ENCODE results near the gene JAML.

Gene JAML

GRCh38 chr11:118216621-118217481 is 8.0 kb downstream of the JAML start:
- DNase-seq (ENCODE audit: low read depth in 2 of 2, low spot score in 1 of 2): peak in 1 of 2 donors; percentile 40

- no peak for DNase-seq (ENCODE audit: low read depth in 2 of 2, low spot score in 1 of 2)
Observed at GRCh38 chr11:118215765-118216164, 9.0 kb downstream of the JAML start.

GRCh38 chr11:118215262-118215661 is 9.5 kb downstream of the JAML start:
- DNase-seq (ENCODE audit: low read depth in 2 of 2, low spot score in 1 of 2): no peak

- DNase-seq (ENCODE audit: low read depth in 2 of 2, low spot score in 1 of 2): no peak
Observed at GRCh38 chr11:118214210-118214914, 10.4 kb downstream of the JAML start.

- DNase-seq (ENCODE audit: low read depth in 2 of 2, low spot score in 1 of 2): no peak
Observed at GRCh38 chr11:118213781-118214180, 11.0 kb downstream of the JAML start.

GRCh38 chr11:118213201-118213600 is 11.6 kb downstream of the JAML start:
- no peak for DNase-seq (ENCODE audit: low read depth in 2 of 2, low spot score in 1 of 2)

GRCh38 chr11:118212781-118213191 is 12.0 kb downstream of the JAML start:
- no peak for DNase-seq (ENCODE audit: low read depth in 2 of 2, low spot score in 1 of 2)

- no peak for DNase-seq (ENCODE audit: low read depth in 2 of 2, low spot score in 1 of 2)
Observed at GRCh38 chr11:118212131-118212725, 12.6 kb downstream of the JAML start.

GRCh38 chr11:118211006-118211405 is 13.8 kb downstream of the JAML start:
- no peak for DNase-seq (ENCODE audit: low read depth in 2 of 2, low spot score in 1 of 2)

- DNase-seq (ENCODE audit: low read depth in 2 of 2, low spot score in 1 of 2): no peak
Observed at GRCh38 chr11:118210323-118210722, 14.5 kb downstream of the JAML start.

GRCh38 chr11:118209033-118209432 is 15.8 kb downstream of the JAML start:
- DNase-seq (ENCODE audit: low read depth in 2 of 2, low spot score in 1 of 2): no peak

GRCh38 chr11:118207079-118207478 is 17.7 kb downstream of the JAML start:
- no peak for DNase-seq (ENCODE audit: low read depth in 2 of 2, low spot score in 1 of 2)

- DNase-seq (ENCODE audit: low read depth in 2 of 2, low spot score in 1 of 2): no peak
Observed at GRCh38 chr11:118206391-118207031, 18.3 kb downstream of the JAML start.

GRCh38 chr11:118205606-118206378 is 19.0 kb downstream of the JAML start:
- no peak for DNase-seq (ENCODE audit: low read depth in 2 of 2, low spot score in 1 of 2)

GRCh38 chr11:118202599-118203422 is 22.0 kb downstream of the JAML start:
- peak in 1 of 2 donors; percentile 55 for DNase-seq (ENCODE audit: low read depth in 2 of 2, low spot score in 1 of 2)

- no peak for DNase-seq (ENCODE audit: low read depth in 2 of 2, low spot score in 1 of 2)
Observed at GRCh38 chr11:118201966-118202365, 22.8 kb downstream of the JAML start.

GRCh38 chr11:118200901-118201680 is 23.7 kb downstream of the JAML start:
- DNase-seq (ENCODE audit: low read depth in 2 of 2, low spot score in 1 of 2): peak; percentile 20 to 47

GRCh38 chr11:118200497-118200896 is 24.3 kb downstream of the JAML start:
- DNase-seq (ENCODE audit: low read depth in 2 of 2, low spot score in 1 of 2): no peak

- no peak for DNase-seq (ENCODE audit: low read depth in 2 of 2, low spot score in 1 of 2)
Observed at GRCh38 chr11:118199135-118199534, 25.7 kb downstream of the JAML start.
